Measurements from ENCODE around the gene S100A3. TPM values are rescaled to one million over a fixed set of nuclear protein-coding genes. Genes with fewer than 3 reads are reported as not detected.

The S100A3 gene
- polyA plus RNA-seq, 3 donors, result 0.31 to 0.54 TPM; not detected in 1

DNA sequence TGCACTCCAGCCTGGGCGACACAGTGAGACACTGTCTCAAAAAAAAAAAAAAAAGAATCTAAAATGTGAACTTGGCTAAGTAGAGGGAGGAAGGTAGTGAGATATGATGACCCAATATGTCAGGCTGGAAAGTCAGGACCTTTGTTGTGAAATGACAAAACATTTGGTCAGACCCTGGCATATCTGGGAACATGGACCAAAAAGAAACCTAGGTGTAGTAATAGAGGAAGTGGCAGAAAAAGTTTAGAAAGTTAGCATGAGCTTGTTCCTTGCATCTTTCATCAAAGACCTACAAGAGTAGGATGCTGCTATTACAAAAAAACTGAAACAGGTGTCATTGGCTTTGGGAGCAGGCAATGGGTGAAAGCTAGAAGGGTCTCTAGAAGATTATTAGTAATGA, 7.3 kb upstream of the S100A3 start:
- Histone ChIP-seq H3K36me3 (replicated peaks in 1 of 2; ENCODE audit: control insufficient read depth in 1 of 2, insufficient read depth in 2 of 2, low read length in 2 of 2) (no peaks in the 10 kb centered on the region), H3K79me2 (ENCODE audit: insufficient read depth, low read length) (no peaks in the 10 kb centered on the region), H3K27me3 (ENCODE audit: control insufficient read depth in 2 of 2, insufficient read depth in 2 of 2, low read length in 2 of 2) (no peaks in the 10 kb centered on the region), H3K9ac (ENCODE audit: insufficient read depth, low read length, poor library complexity, severe bottlenecking) (no peak overlapping the region), H3K9me3 (replicated peaks in 1 of 2; ENCODE audit: control insufficient read depth in 1 of 2, insufficient read depth in 1 of 2, low read length in 2 of 2) (no peaks in the 10 kb centered on the region), H3K4me1 (ENCODE audit: control insufficient read depth in 1 of 2, insufficient read depth in 2 of 2, low read length in 2 of 2) (peaks cover 31 to 39% of the 10 kb centered on the region in 2 donors), H4K20me1 (ENCODE audit: insufficient read depth, low read length) (no peaks in the 10 kb centered on the region), H2AFZ (ENCODE audit: insufficient read depth, low read depth, low read length, poor library complexity, severe bottlenecking) (no peak overlapping the region), H3K4me3 (replicated peaks in 1 of 3; ENCODE audit: low read depth in 2 of 3, low read length in 3 of 3) (no peak overlapping the region), H3K4me2 (replicated peaks; ENCODE audit: extremely low read depth, low read length, poor library complexity, severe bottlenecking) (no peak overlapping the region), H3K27ac (ENCODE audit: low read depth in 1 of 2, low read length in 2 of 2) (no peak overlapping the region)
- Mint-ChIP-seq H3K27me3 (ENCODE audit: low read depth in 3 of 3) (peaks cover 1 to 2% (median 2%) of the 10 kb centered on the region in 3 donors), H3K9me3 (no peaks in the 10 kb centered on the region), H3K4me1 (peaks cover 37% of the 10 kb centered on the region), H3K27ac (peak overlapping the region in 3 of 7 donors; percentile 5 to 47 (median 34)), H3K4me3 (no peak overlapping the region), H3K36me3 (peaks cover 0 to 4% of the 10 kb centered on the region in 2 donors)
- peak in 2 of 3 donors; percentile 62 to 63 for DNase-seq
- intact Hi-C loops (cut with micrococcal nuclease), result no loop called here
- TF ChIP-seq, protein P1, sequence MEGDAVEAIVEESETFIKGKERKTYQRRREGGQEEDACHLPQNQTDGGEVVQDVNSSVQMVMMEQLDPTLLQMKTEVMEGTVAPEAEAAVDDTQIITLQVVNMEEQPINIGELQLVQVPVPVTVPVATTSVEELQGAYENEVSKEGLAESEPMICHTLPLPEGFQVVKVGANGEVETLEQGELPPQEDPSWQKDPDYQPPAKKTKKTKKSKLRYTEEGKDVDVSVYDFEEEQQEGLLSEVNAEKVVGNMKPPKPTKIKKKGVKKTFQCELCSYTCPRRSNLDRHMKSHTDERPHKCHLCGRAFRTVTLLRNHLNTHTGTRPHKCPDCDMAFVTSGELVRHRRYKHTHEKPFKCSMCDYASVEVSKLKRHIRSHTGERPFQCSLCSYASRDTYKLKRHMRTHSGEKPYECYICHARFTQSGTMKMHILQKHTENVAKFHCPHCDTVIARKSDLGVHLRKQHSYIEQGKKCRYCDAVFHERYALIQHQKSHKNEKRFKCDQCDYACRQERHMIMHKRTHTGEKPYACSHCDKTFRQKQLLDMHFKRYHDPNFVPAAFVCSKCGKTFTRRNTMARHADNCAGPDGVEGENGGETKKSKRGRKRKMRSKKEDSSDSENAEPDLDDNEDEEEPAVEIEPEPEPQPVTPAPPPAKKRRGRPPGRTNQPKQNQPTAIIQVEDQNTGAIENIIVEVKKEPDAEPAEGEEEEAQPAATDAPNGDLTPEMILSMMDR (IDR thresholded peaks at IDR 0.05), result no peak
- WGBS (ENCODE audit: insufficient coverage), result 88% methylated on average over 1 of the region's 1 CpG

DNA sequence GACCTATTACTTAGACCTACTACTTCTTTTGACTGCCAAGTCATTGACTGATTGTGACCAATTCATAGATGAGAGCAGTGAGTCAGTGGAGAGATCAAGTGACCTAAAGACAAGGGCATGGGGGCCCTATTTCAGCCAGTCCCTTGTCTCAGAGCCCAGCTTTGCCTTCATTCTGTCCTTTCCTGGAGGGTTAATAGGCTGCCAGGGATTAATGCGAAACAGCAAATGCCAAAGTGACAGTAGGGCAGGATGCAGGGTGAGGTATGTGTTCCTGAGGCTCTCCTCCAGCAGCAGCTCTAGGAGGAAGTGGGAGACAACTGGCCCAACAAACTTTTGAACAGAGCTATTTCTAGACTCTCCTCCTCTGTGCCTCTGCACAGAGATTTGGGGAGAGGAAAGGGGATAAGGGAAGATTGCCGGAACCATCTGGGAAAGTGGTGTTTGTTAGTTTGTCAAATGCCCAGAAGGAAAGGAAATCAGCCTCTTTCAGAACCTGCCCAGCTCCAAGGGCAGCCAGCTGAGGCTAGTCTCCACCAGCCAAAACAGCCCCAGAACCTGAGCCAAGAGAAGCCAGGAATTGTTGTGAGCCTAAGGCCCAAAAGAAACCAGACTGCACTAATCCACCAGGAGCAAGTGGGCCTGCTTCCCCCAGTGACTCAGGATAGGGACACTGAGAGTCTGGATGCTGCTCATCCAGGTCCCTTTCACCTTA, 4.9 kb upstream of the S100A3 start:
- Histone ChIP-seq H3K27me3 (ENCODE audit: control insufficient read depth in 2 of 2, insufficient read depth in 2 of 2, low read length in 2 of 2) (no peaks in the 10 kb centered on the region), H2AFZ (ENCODE audit: insufficient read depth, low read depth, low read length, poor library complexity, severe bottlenecking) (no peak overlapping the region), H3K4me2 (replicated peaks; ENCODE audit: extremely low read depth, low read length, poor library complexity, severe bottlenecking) (no peak overlapping the region), H3K36me3 (replicated peaks in 1 of 2; ENCODE audit: control insufficient read depth in 1 of 2, insufficient read depth in 2 of 2, low read length in 2 of 2) (no peaks in the 10 kb centered on the region), H3K9me3 (replicated peaks in 1 of 2; ENCODE audit: control insufficient read depth in 1 of 2, insufficient read depth in 1 of 2, low read length in 2 of 2) (no peaks in the 10 kb centered on the region), H3K4me1 (ENCODE audit: control insufficient read depth in 1 of 2, insufficient read depth in 2 of 2, low read length in 2 of 2) (peaks cover 54 to 63% of the 10 kb centered on the region in 2 donors), H3K9ac (ENCODE audit: insufficient read depth, low read length, poor library complexity, severe bottlenecking) (peak overlapping the region; percentile 27), H3K79me2 (ENCODE audit: insufficient read depth, low read length) (peaks cover 2% of the 10 kb centered on the region), H3K27ac (ENCODE audit: low read depth in 1 of 2, low read length in 2 of 2) (peak overlapping the region in 1 of 2 donors; percentile 75), H4K20me1 (ENCODE audit: insufficient read depth, low read length) (no peaks in the 10 kb centered on the region), H3K4me3 (replicated peaks in 1 of 3; ENCODE audit: low read depth in 2 of 3, low read length in 3 of 3) (no peak overlapping the region)
- peak; percentile 61 to 81 (median 80) for DNase-seq
- intact Hi-C loops (cut with micrococcal nuclease), result no loop called here
- Mint-ChIP-seq H3K4me3 (no peak overlapping the region), H3K27ac (peak overlapping the region in 6 of 7 donors; percentile 55 to 89 (median 71)), H3K4me1 (peaks cover 59% of the 10 kb centered on the region), H3K9me3 (no peaks in the 10 kb centered on the region), H3K36me3 (peaks cover 2 to 9% of the 10 kb centered on the region in 2 donors), H3K27me3 (ENCODE audit: low read depth in 3 of 3) (peaks cover 1 to 3% (median 2%) of the 10 kb centered on the region in 3 donors)
- WGBS (ENCODE audit: insufficient coverage), result no CpG with 5 or more reads among the region's 2 CpGs
- TF ChIP-seq, protein P1 (IDR thresholded peaks at IDR 0.05), result no peak
